Measurements from ENCODE around the gene COX7A2.

- TF ChIP-seq CTCF (IDR thresholded peaks at IDR 0.05) = no peak
- TF ChIP-seq POLR2A (IDR thresholded peaks at IDR 0.05) = no peak
Observed at GRCh38 chr6:75236630-75237029, 7.0 kb downstream of the COX7A2 start.
